GM19397 (cell line): ENCODE results near the gene MIS18A.
A peak's percentile ranks its signal among the peaks of the same experiment; 100 is the strongest.
"Not testable (repeated sequence)": the region's sequence is repeated elsewhere in the genome, so short reads cannot be mapped to it uniquely, and the experiment has no call there.

ENCODE experiments used
- ATAC-seq: cut with Tn5 transposase; IDR thresholded peaks from one replicate; pipeline ENCODE4 v1.9.1; 2021; ENCODE audit warnings: mild to moderate bottlenecking, moderate library complexity; ENCODE audit not compliant: unreplicated experiment

MIS18A gene

DNA sequence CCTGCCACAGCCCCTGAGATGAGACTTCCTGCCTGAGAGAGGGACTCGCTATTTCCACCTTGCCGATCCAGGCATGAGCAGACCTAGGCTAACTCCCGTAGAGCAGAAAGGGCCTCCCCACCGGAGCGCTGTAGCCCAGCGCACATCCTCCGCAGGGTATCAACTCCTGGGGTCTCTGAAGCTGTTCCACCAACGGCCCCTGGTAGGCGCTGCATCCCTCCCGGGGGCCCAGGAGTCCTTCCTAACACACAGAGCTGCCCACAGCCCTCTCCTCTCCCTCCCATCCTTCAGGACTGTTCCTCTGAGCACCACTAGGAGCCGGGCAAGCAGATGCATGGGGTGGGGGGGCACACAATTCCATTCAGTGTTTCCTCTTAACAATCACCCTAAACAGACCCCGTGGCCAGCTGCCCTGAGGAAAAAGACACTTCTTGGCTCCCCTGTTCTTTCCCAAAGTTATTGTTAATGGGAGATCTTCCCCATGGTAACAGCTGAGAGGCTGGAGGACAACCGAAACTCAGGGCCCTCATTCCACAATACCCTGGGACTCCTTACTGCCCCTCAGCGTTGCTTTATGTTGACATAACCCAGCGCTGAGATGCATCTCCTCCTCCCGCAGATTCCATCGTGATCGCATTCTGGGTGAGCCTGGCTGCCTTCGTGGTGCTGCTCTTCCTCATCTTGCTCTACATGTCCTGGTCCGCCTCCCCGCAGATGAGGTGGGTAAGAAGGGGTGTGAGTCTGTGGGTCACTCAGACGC is 27.4 kb upstream of the MIS18A start:
- no peak for ATAC-seq

DNA sequence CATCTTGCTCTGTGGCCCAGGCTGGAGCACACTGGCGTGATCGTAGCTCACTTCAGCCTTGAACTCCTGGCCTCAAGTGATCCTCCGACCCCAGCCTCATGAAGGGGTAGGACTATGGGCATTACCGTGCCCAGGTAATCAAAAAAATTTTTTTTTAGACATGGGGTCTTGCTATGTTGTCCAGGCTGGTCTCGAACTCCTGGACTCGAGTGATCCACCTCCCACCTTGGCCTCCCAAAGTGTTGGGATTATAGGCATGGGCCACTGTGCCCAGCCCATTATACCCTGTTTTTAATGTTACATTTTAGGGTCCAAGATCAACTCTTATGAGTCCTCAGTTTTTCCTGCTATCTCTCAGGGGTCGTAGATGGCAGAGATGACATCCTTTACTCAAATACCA is 26.1 kb upstream of the MIS18A start:
- no peak for ATAC-seq

DNA sequence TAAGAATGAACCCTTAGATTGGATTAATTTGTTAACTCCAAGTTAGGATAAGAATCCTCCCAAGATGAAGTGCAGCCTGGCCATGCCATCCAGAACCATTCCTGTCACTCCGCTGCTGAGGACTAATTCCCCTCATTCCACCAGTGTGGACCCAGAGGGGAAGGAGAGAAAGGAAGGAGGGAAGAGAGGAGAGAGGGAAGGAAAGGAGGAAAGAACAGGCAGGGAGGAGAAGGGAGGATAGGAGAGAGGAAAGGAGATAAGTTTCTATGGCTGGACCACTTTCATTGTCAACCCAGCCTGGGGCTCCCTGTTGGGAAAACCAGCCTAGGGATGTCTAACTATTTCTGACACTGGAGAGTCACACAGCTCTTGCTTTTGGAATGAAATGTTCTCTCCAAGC is 24.5 kb upstream of the MIS18A start:
- no peak for ATAC-seq

DNA sequence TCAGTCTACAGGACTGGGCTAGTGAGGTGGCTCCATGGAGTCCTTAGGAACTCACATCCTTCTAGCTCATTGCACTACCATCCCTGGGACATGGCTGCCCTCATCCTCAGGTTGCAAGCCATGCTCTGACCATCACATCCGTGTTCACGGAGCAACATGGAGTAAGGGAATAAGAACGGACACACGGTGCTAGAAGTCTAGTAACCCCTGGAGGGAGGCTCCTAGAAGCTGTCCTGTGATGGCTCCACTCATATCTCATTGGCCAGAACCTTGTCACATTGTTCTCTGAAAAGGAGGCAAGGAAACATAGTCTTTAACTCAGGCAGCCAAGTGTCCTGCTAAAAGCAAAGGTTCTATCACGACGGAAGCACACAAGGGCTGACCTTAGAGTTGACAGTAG is 23.7 kb upstream of the MIS18A start:
- ATAC-seq = no peak

DNA sequence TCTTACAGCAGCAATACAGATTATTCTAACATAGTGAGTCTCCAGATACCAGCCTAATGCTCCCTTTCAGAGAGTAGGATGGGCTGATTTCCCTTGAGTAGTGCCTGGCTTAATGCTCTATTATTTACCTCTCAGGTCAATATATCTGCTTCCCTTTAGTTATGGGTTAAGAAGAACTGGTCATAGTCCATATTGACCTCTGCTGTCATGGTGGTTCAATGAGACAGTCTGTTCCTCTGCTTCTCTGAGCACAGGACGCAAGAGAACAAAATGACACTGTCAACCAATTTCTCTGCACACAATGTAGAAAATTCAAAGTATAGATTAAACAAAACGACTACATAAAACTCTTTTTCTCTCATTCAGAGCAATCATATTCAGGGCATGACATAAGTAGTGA is 22.7 kb upstream of the MIS18A start:
- ATAC-seq = no peak

DNA sequence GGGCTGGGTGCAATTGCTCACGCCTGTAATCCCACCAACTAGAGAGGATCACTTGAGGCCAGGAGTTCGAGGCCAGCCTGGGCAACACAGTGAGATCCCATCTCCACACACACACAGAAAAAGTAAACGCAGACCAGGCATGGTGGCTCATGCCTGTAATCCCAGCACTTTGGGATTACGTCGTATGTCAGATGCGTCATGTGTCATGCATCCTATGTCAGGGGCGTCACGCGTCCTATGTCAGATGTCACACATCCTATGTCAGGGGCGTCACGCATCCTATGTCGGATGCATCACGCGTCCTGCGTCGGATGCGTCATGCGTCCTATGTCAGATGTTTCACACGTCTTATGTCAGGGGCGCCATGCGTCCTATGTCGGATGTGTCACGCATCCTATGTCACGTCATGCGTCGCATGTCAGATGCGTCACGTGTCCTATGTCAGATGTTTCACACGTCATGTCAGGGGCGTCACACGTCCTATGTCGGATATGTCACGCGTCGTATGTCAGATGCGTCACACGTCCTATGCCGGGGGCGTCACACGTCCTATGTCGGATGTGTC is 21.4 kb upstream of the MIS18A start:
- ATAC-seq = no peak

DNA sequence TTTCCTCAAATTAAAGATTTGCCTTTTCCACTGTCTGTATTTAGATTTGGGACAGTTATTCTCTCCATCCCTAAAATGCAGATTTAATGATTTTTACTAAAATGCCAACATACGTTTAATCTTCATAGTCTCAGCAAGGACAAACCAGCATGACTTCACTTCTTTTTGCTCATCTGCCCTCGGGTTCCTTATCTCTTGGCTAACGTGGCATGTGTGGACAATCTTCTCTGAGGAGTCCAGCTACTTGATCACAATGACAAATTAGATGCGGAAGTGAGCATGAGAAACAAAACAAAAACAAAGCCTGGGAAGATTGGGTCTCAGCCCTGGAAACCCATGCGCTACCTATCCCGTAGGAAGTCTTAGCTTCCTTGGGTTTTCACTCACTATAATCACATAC is 20.8 kb upstream of the MIS18A start:
- ATAC-seq = no peak

DNA sequence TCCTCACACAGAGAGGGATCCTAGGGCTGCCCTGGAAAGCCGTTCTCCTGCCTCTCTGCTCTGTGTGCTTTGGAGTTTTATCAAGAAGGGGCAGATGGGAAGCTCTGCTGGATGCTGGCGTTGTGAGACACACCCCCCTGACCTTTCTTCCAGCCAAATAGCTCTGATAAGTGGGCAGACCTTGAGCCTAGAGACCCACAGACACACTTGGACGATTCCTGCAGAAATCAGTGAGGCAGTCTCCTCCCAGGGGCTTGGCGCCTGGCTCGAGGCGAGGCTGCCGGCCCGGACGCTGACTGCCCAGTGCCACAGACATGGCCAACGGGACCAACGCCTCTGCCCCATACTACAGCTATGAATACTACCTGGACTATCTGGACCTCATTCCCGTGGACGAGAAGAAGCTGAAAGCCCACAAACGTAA is 19.8 kb upstream of the MIS18A start, which contains the start of gene MRAP:
Gene MRAP (plus strand): TSS at position 198 of the 424 bp plus-strand sequence. CDS start 117 bp downstream, at position 315.
- ATAC-seq = no peak

DNA sequence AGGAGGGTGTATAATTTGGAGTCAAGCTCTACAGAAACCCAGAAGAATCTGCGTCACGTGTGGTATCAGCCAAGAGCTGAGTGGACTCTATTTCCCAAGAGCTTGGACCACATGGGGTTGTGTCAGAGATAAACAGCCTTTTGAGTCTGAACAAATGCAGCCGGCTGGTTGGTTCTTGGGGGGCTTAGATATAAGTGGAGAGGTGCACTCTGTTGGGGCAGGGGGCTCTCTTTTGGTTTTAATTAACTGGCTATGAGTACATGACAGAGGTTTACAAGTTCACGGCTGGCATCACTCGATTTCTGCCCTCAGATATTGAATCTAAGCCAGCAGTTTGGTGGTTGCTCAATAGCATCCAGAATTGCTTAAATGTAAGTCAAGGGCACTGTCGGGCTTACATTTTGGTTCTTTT is 19.3 kb upstream of the MIS18A start:
- no peak for ATAC-seq

DNA sequence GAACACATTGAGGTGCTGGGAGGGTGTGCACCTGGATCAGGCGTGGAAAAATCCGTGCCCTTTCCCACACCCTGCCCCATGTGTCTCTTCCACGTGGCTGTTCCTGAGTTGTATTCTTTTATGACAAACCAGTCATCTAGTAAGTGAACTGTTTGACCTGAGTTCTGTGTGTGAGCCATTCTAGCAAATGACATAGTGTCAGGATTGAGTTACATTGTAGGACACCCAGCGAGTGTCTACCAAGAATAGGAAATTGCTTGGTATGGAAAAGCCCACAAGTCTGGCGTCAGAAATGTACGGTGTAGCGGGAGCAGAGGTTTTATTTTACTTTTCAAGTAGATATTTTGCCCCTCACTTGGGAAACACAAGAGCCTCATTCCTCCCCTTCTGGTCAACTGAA is 18.6 kb upstream of the MIS18A start:
- no peak for ATAC-seq

DNA sequence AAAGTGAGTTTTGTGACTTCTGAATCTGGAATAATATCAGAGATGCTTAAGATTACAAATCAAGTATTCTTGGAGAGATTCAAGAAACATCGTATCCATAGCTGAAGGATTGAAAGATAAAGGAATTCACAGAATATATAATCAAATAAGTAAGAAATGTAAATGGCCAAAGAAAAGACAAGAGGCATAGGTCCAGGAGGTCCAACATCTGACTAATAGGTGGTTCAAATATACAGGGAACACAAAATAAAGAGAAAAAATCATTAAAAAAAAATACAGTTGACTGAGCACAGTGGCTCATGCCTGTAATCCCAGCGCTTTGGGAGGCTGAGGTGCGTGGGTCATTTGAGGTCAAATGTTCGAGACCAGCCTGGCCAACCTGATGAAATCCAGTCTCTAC is 6.6 kb upstream of the MIS18A start:
- ATAC-seq = no peak

DNA sequence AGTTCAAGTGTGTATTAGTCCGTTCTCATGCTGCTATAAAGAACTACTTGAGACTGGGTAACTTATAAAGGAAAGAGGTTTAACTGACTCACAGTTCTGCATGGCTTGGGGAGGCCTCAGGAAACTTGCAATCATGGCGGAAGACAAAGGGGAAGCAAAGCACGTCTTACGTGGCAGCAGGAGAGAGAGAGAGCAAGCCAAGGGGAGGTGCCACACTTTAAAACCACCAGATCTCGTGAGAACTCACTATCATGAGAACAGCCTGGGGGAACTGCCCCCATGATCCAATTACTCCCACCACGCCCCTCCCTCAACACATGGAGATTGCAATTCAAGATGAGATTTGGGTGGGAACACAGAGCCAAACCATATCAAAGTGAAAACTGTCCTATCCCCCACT is 4.1 kb upstream of the MIS18A start:
- ATAC-seq = no peak

DNA sequence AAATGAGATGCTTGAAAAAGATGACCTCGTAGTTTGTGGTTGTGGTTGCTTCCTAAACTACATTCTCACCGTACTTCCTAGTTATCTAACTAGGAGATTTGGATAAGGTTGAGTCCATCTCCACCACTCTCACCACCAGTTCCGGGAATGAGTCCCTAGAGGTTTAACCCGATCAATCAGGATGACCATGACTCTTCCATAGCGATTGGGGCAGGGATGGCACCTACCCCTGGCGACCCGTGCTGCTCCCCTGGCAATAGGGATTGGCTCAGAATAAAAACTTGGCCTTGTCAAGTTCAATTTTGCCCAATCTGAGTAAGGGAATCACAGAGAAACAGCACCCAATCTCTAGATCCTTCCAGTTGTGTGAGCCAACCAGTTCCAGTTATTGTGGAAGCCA is 2.7 kb upstream of the MIS18A start:
- ATAC-seq = no peak

DNA sequence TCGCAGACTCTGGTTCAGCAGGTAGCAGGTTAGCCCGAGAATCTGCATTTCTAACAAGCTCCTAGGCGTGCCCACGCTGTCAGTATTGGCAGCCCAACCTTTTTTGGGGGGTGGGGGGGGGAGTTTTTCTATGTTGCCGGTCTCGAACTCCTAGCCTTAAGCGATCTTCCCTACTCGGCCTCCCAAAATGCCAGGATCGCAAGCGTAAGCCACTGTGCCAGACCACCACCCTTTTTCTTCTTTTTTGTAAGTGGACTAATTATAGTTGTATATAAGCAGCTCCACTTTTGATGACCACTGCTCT is 480 bp upstream of the MIS18A start:
- ATAC-seq = no peak

DNA sequence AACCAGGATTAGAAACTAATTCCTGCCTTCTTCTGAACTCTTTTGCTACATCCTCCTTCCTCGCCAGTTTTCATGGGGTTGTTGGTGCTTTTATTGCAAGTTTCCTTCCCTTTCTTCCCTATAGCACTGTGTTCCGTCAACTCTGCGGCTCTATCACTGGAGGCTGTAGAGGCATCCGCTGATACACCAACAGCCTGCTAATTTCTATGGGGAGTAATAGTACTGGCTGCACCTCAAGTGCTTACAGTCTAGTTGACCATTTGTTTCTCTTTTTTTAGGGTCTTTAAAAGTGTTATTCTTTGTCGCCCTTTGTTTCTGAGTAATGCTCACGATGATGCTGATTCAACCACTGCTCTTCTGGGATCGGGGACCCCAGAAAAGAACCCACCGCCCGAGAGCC is 746 bp downstream of the MIS18A start:
- ATAC-seq = no peak

DNA sequence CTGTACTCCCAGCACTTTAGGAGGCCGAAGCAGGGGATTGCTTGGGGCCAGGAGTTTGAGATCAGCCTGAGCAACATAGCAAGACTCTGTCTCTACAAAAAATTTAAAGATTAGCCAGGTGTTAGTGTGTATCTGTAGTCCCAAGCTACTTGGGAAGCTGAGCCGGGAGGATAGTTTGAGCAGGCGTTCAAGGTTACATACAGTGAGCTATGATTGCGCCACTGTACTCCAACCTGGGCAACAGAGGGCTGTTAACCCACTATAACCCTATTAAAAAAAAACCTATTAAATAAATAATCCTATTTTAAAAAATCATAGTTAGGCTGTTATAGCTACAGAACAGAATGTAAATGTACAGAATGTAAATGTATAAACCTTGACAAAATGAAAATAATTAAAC is 2.2 kb downstream of the MIS18A start:
- no peak for ATAC-seq

DNA sequence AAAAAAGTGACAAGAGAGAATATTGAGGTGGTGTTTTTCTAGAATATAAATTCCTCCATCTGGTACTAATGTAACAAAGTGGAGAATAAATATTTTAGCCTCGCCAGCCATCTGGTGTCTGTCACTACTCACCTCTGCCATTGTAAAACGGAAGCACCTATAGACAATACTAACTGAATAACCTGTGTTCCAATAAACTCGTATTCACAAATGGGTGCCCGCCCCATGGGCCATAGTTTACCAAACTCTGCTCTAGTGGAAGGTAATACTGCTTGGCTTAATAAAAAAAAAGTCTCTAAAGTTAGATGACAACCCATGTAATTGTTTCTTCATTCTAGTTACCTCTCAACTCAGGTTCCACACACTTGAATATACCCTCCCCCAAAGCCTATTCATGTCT is 8.1 kb downstream of the MIS18A start:
- no peak for ATAC-seq

DNA sequence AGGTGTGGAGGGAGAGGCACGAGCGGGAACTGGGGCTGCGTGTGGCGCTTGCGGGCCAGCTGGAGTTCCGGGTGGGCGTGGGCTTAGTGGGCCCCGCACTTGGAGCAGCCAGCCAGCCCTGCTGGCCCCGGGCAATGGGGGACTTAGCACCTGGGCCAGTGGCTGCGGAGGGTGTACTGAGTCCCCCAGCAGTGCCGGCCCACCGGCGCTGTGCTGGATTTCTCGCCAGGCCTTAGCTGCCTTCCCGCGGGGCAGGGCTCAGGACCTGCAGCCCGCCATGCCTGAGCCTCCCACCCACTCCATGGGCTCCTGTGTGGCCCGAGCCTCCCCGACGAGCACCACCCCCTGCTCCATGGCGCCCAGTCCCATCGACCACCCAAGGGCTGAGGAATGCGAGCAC is 13.5 kb downstream of the MIS18A start:
- ATAC-seq = not testable (repeated sequence)

DNA sequence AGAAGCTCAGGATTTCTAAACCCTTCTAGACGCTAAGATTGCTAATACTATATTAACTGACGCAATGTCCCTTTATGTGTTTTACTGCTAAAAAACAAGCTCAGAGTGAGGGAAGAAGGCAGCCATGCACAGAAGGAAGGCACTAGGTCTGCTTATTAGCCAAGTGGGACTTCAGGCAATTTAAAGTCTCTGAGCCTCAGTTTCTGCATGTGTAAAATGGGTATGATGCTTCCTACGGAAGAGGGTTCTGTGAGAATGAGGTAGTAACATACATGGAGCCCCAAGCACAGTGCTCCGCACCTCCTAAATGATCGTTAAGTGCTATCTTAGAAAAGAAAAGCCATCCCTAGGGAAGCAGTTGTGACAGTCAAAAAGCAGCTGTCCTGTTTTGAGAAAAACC is 16.9 kb downstream of the MIS18A start:
- no peak for ATAC-seq

DNA sequence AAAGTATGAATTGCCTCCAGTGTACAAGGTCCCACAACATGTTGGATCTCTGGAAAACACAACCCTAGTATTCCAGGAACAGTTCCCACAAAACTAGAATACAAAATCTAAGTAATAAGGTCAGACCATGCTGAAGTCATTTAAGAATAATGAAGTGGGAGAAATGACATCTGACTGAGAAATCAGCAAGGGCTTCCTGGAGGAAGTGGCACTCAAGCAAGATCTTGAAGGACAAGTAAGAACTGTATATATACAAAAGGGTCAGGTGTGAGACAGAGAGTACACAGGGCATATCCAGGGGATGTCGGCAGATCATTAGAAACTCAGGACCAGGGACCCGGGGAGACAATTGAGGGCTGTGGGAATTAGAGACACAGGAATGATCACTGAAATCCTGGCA is 18.7 kb downstream of the MIS18A start:
- no peak for ATAC-seq

DNA sequence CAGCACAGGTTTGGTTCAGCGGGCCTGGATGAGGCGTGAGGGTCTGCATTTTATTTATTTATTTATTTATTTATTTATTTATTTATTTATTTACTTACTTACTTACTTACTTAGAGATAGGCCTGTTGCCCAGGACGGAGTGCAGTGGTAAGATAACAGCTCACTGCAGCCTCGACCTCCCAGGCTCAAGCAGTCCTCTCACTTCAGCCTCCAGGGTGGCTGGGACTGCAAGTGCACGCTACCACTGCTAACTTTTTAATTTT is 20.1 kb downstream of the MIS18A start:
- not testable (repeated sequence) for ATAC-seq

DNA sequence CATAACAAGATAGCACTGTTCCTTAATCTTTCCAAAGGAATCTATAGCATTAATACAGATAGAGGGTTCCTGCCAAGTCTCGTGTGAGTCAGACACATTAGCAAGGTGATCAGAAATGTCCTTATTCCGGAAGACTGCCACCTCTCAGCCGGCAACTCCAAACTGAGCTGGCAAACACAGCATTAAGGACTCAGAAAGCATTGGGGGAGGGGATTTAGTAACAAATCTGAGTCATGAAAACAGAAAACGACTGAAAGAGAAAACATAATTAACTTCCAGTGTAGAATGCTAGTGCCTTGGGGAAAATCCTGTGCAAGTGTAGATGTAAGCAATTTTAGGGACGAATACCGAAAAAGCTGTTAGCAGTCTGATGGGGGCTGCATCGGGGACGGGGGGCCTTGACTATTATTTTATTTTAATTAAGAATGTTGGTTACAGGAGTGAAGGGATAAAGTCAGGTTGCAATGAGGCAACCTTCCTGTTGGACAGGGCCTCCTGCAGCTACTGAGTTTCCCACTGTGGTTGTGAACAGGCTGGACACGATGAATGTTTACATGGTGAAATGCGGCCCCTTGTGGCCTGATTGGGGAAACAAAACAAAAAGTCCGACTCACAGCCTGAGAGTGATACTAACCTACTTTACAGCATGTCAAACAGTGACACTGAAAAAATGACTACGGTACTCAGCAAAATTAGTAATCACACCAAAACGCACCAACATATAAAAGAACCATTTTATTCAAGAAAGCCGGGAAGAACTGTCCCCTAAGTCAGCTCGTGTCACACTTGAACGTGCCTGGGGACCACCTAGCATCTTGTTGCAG is 20.7 kb downstream of the MIS18A start:
- ATAC-seq = peak; percentile 80
